ENCODE measurements around the gene ARFGEF2. TPM values are rescaled to one million over a fixed set of nuclear protein-coding genes. Genes with fewer than 3 reads are reported as not detected.

ARFGEF2 gene
- polyA plus RNA-seq, 1 donor (not counting 4 experiments of a cell fraction or from before 2014, with no cell fraction given): 19.2 TPM

DNA sequence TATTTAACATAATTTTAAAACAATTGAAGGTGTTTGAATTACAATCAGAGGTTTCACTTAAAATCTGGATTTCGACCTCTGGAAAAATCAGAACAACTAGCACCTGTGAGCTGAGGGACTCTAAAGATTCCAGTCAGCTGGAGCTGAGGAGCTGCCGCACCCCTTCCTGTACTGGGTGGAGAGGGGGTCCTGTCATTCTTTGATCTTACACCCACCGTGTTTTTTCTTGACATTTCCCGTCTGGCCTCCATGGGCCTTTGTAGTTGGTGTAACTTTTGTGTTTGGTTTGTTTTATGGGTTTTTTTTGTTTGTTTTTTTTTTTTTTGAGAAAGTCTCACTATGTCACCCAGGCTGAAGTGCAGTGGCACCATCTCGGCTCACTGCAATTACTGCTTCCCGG, 17.2 kb downstream of the ARFGEF2 start:
- Histone ChIP-seq H3K27me3 (ENCODE audit: control insufficient read depth, extremely low read depth, insufficient read depth, low read length) (no peaks in the 10 kb centered on the region), H3K4me1 (ENCODE audit: control insufficient read depth, extremely low read depth, insufficient read depth, low read length) (no peaks in the 10 kb centered on the region), H3K4me3 (ENCODE audit: control insufficient read depth in 2 of 3, extremely low read depth in 1 of 3, insufficient read depth in 2 of 3, low read depth in 1 of 3, low read length in 3 of 3) (no peak overlapping the region), H2AFZ (ENCODE audit: control insufficient read depth, low read length) (no peak overlapping the region), H3K79me2 (ENCODE audit: control insufficient read depth, insufficient read depth, low read length) (peaks cover 37% of the 10 kb centered on the region), H3K9ac (ENCODE audit: control insufficient read depth, extremely low read depth, insufficient read depth, low read length) (no peak overlapping the region), H4K20me1 (ENCODE audit: control insufficient read depth, extremely low read depth, insufficient read depth, low read length) (peaks cover 8% of the 10 kb centered on the region), H3K9me1 (ENCODE audit: control insufficient read depth, extremely low read depth, insufficient read depth, low read length) (no peaks in the 10 kb centered on the region), H3K9me3 (ENCODE audit: control insufficient read depth, low read depth, low read length) (no peaks in the 10 kb centered on the region), H3K36me3 (ENCODE audit: control insufficient read depth in 2 of 2, extremely low read depth in 1 of 2, insufficient read depth in 2 of 2, low read length in 2 of 2) (peaks cover 1 to 5% of the 10 kb centered on the region in 2 experiments), H3K27ac (ENCODE audit: control insufficient read depth, insufficient read depth, low read length) (no peak overlapping the region), H3K4me2 (ENCODE audit: control insufficient read depth, extremely low read depth, insufficient read depth, low read depth, low read length) (no peak overlapping the region)
- TF ChIP-seq CTCF (optimal IDR thresholded peaks at IDR 0.05 in 1 of 3, IDR thresholded peaks at IDR 0.05 in 1 of 3, conservative IDR thresholded peaks at IDR 0.05 in 1 of 3; ENCODE audit: extremely low read depth in 1 of 3, insufficient read depth in 2 of 3, low read length in 3 of 3) (no peak), EZH2 (IDR thresholded peaks at IDR 0.05; ENCODE audit: low read length) (no peak)
- DNase-seq (ENCODE audit: low read depth, low spot score) (no peak), FAIRE-seq (no peak)
- dilution Hi-C loops (cut with MboI; ENCODE audit: extremely low pct_ligation_motif_present, low sequenced_read_pairs): no loop called here

DNA sequence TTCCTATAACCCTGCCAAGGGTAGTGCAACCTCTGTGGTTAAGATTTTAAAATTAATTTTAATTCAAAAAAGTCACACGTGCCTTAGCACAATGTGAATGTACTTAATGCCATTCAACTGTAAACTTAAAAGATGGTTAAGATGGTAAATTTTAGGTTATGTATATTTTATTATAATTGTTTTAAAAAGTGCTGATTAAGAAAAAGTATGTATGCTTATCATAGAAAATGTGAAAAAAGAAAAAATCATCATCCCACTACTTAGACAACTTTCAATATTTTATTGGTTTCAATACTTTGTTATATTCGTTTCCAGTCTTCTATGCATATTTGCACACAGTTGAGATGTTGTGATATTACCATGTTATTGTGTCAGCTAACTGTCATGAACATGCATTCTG, 18.7 kb downstream of the ARFGEF2 start:
- H3K79me2 ChIP-seq (ENCODE audit: control insufficient read depth, insufficient read depth, low read length): peaks cover 33% of the 10 kb centered on the region
- TF ChIP-seq EZH2 (IDR thresholded peaks at IDR 0.05; ENCODE audit: low read length): no peak
- no peak for TF ChIP-seq CTCF (optimal IDR thresholded peaks at IDR 0.05 in 1 of 3, IDR thresholded peaks at IDR 0.05 in 1 of 3, conservative IDR thresholded peaks at IDR 0.05 in 1 of 3; ENCODE audit: extremely low read depth in 1 of 3, insufficient read depth in 2 of 3, low read length in 3 of 3)

More for the DNA sequence above, 18.7 kb downstream of the ARFGEF2 start:
- no peak overlapping the region for H3K9ac ChIP-seq (ENCODE audit: control insufficient read depth, extremely low read depth, insufficient read depth, low read length)
- FAIRE-seq (no peak), DNase-seq (ENCODE audit: low read depth, low spot score) (no peak)
- H3K9me1 ChIP-seq (ENCODE audit: control insufficient read depth, extremely low read depth, insufficient read depth, low read length): no peaks in the 10 kb centered on the region
- peaks cover 1 to 6% of the 10 kb centered on the region in 2 experiments for H3K36me3 ChIP-seq (ENCODE audit: control insufficient read depth in 2 of 2, extremely low read depth in 1 of 2, insufficient read depth in 2 of 2, low read length in 2 of 2)
- no peaks in the 10 kb centered on the region for H3K4me1 ChIP-seq (ENCODE audit: control insufficient read depth, extremely low read depth, insufficient read depth, low read length)
- H3K27ac ChIP-seq (ENCODE audit: control insufficient read depth, insufficient read depth, low read length): no peak overlapping the region
- dilution Hi-C loops (cut with MboI; ENCODE audit: extremely low pct_ligation_motif_present, low sequenced_read_pairs): no loop called here
- H4K20me1 ChIP-seq (ENCODE audit: control insufficient read depth, extremely low read depth, insufficient read depth, low read length): peaks cover 8% of the 10 kb centered on the region
- H2AFZ ChIP-seq (ENCODE audit: control insufficient read depth, low read length): no peak overlapping the region
- no peaks in the 10 kb centered on the region for H3K27me3 ChIP-seq (ENCODE audit: control insufficient read depth, extremely low read depth, insufficient read depth, low read length)
- H3K9me3 ChIP-seq (ENCODE audit: control insufficient read depth, low read depth, low read length): no peaks in the 10 kb centered on the region
- H3K4me3 ChIP-seq (ENCODE audit: control insufficient read depth in 2 of 3, extremely low read depth in 1 of 3, insufficient read depth in 2 of 3, low read depth in 1 of 3, low read length in 3 of 3): no peak overlapping the region
- no peak overlapping the region for H3K4me2 ChIP-seq (ENCODE audit: control insufficient read depth, extremely low read depth, insufficient read depth, low read depth, low read length)

All from keratinocyte (primary cell).